OCI-LY7 (cell line): ENCODE results near the gene WAS. TPM values are rescaled to one million over a fixed set of nuclear protein-coding genes. Genes with fewer than 3 reads are reported as not detected.
A peak's percentile ranks its signal among the peaks of the same experiment; 100 is the strongest.
"Not testable (repeated sequence)": the region's sequence is repeated elsewhere in the genome, so short reads cannot be mapped to it uniquely, and the experiment has no call there.

ENCODE experiments used
- BruUV-seq: library from RNA; stranded (reverse); fragments of 400-500 nt; replicated peaks from 2 replicates; lab custom pipeline; 2021; lab: Mats Ljungman, UMichigan
- CTCF ChIA-PET: fragments of 300-600 bp; sonication (Branson Sonifier 250); formaldehyde crosslinking; loops from one replicate; lab custom pipeline; 2022; ENCODE audit warnings: antibody characterized with exemption; ENCODE audit not compliant: unreplicated experiment; lab: Charles Lee
- POLR2A ChIA-PET: fragments of 300-600 bp; sonication (Branson Sonifier 250); formaldehyde crosslinking; loops from one replicate; lab custom pipeline; 2022; ENCODE audit warnings: antibody characterized with exemption; lab: Charles Lee
- DNase-seq: peaks from one replicate; pipeline ENCODE4 v3.0.0-alpha.2; 2015; ENCODE audit warnings: low spot score
- H2AFZ ChIP-seq: fragments of 200-600 bp; sonication (generic), shearing (Covaris generic); 2 replicates; pipeline ENCODE4 v1.6.1; 2014; ENCODE audit warnings: mild to moderate bottlenecking, antibody characterized with exemption, low read length, moderate library complexity
- H3K27ac ChIP-seq: fragments of 200-600 bp; sonication (generic); 2 replicates; pipeline ENCODE4 v1.5.1; 2014; ENCODE audit warnings: mixed run types, low read depth, mild to moderate bottlenecking, moderate library complexity, low read length, inconsistent platforms; ENCODE audit not compliant: poor library complexity, severe bottlenecking
- H3K36me3 ChIP-seq: fragments of 200-600 bp; sonication (generic); 2 replicates; pipeline ENCODE4 v1.6.1; 2014; ENCODE audit warnings: mild to moderate bottlenecking, antibody characterized with exemption, low read length, moderate library complexity, mixed read lengths; ENCODE audit not compliant: insufficient read depth
- H3K4me1 ChIP-seq: fragments of 200-600 bp; sonication (generic); 2 replicates; pipeline ENCODE4 v1.5.1; 2014; ENCODE audit warnings: mild to moderate bottlenecking, low read length; ENCODE audit not compliant: insufficient read depth, poor library complexity, severe bottlenecking
- H3K4me2 ChIP-seq: fragments of 200-600 bp; sonication (generic); 2 replicates; pipeline ENCODE4 v1.6.1; 2014; ENCODE audit warnings: mild to moderate bottlenecking, low read length
- H3K4me3 ChIP-seq: fragments of 200-600 bp; sonication (generic); 2 replicates; pipeline ENCODE4 v1.5.1; 2014; ENCODE audit warnings: mild to moderate bottlenecking, low read depth, low read length; ENCODE audit not compliant: poor library complexity, severe bottlenecking
- H3K79me2 ChIP-seq: fragments of 200-600 bp; sonication (generic); 2 replicates; pipeline ENCODE4 v1.6.1; 2016; ENCODE audit warnings: low read depth, mild to moderate bottlenecking, low read length, moderate library complexity, mixed read lengths; ENCODE audit not compliant: insufficient read depth
- H3K9me2 ChIP-seq: fragments of 200-600 bp; sonication (generic); 2 replicates; pipeline ENCODE4 v1.6.1; 2016; ENCODE audit warnings: mild to moderate bottlenecking, low read length, mixed read lengths; ENCODE audit not compliant: insufficient read depth
- H3K9me3 ChIP-seq: fragments of 200-600 bp; sonication (generic); 2 replicates; pipeline ENCODE4 v1.6.1; 2014; ENCODE audit warnings: mild to moderate bottlenecking, mixed run types, low read length, mixed read lengths
- H4K20me1 ChIP-seq: fragments of 200-600 bp; sonication (generic); 2 replicates; pipeline ENCODE4 v1.6.1; 2014; ENCODE audit warnings: mild to moderate bottlenecking, antibody characterized with exemption, low read length, moderate library complexity, mixed read lengths; ENCODE audit not compliant: insufficient read depth
- CTCF ChIP-seq: fragments of 200-600 bp; sonication (generic); conservative IDR thresholded peaks from 2 replicates; pipeline ENCODE4 v1.5.1; 2014; ENCODE audit warnings: mild to moderate bottlenecking, antibody characterized with exemption, low read length, moderate library complexity, mixed read lengths
- EZH2phosphoT487 ChIP-seq: fragments of 200-600 bp; sonication (generic); IDR thresholded peaks from 2 replicates; pipeline ENCODE4 v1.6.1; 2018; ENCODE audit warnings: low read depth, borderline replicate concordance, mild to moderate bottlenecking, mixed run types, antibody characterized with exemption, low read length, moderate library complexity, mixed read lengths
- intact Hi-C: fragments of 100-400 bp; cut with micrococcal nuclease; formaldehyde crosslinking; loops from one replicate; pipeline ENCODE4 v1.10.0; 2022; ENCODE audit not compliant: unreplicated experiment
- total RNA-seq, 2 experiments: library from RNA; depleted of rRNA in 1 of 2; stranded (reverse); fragments of >200 nt in 1 of 2; shearing (Covaris generic) in 1 of 2; gene quantifications; 2 replicates each; pipeline ENCODE4 v1.2.3, GENCODE V29; 2014 to 2022

The WAS gene
- total RNA-seq, 2 experiments from 2014 or later, result 43.9 to 87.0 TPM

- no peak overlapping the region for H2AFZ ChIP-seq
- peak overlapping the region; percentile 99 for H3K4me3 ChIP-seq
- TF ChIP-seq EZH2phosphoT487 (no peak), CTCF (no peak)
- H3K4me2 ChIP-seq, result peak overlapping the region; percentile 89
- intact Hi-C loops, result loop anchor here (2.0 to 5.0 kb wide), 2 partner anchors 123 to 260 kb away; no protein-coding TSS in a partner anchor
- no TSS peak for BruUV-seq
- CTCF ChIA-PET, result no interaction called here
- peak overlapping the region; percentile 79 for H3K27ac ChIP-seq
- H3K36me3 ChIP-seq, result no peaks in the 10 kb centered on the region; the same call in 1 of the 2 replicates
- POLR2A ChIA-PET, result interaction anchor here (0.8 kb wide), 1 partner anchor 8 kb away, joined by 3 read pairs; no protein-coding TSS in a partner anchor
- no peaks in the 10 kb centered on the region for H3K9me2 ChIP-seq
- DNase-seq, result no peak
- peaks cover 6% of the 10 kb centered on the region; the same call in 1 of the 2 replicates for H3K79me2 ChIP-seq
- H4K20me1 ChIP-seq, result no peaks in the 10 kb centered on the region
- peaks cover 28% of the 10 kb centered on the region for H3K4me1 ChIP-seq
- H3K9me3 ChIP-seq, result no peaks in the 10 kb centered on the region
These were observed 6.1 kb upstream of the WAS start for GRCh38 chrX:48677516-48677915.

GRCh38 chrX:48680467-48680866, 3.1 kb upstream of the WAS start:
- H3K27ac ChIP-seq, result peak overlapping the region; percentile 22
- peaks cover 43% of the 10 kb centered on the region for H3K4me1 ChIP-seq
- H3K4me3 ChIP-seq, BruUV-seq, H3K36me3 ChIP-seq, H3K9me3 ChIP-seq, POLR2A ChIA-PET, H4K20me1 ChIP-seq, CTCF ChIA-PET, H2AFZ ChIP-seq, H3K9me2 ChIP-seq, intact Hi-C loops, H3K4me2 ChIP-seq: not testable (repeated sequence)
- peak; percentile 13 for DNase-seq
- peaks cover 25% of the 10 kb centered on the region for H3K79me2 ChIP-seq

- H2AFZ ChIP-seq, H3K27ac ChIP-seq, intact Hi-C loops, H3K9me3 ChIP-seq, CTCF ChIA-PET, H3K9me2 ChIP-seq, H3K36me3 ChIP-seq, H3K4me2 ChIP-seq, H3K4me3 ChIP-seq, H4K20me1 ChIP-seq, DNase-seq, BruUV-seq: not testable (repeated sequence)
- Histone ChIP-seq H3K79me2 (peaks cover 21% of the 10 kb centered on the region), H3K4me1 (peaks cover 43% of the 10 kb centered on the region)
- POLR2A ChIA-PET, result interaction anchor here (0.5 kb wide), 1 partner anchor 337 kb away, joined by 3 read pairs; no protein-coding TSS in a partner anchor
These were observed 2.7 kb upstream of the WAS start for GRCh38 chrX:48680925-48681324.
